GM21825 (cell line): ENCODE measurements around the gene IL17C.
"Not testable (repeated sequence)": the region's sequence is repeated elsewhere in the genome, so short reads cannot be mapped to it uniquely, and the experiment has no call there.

Source experiments
- ATAC-seq: cut with Tn5 transposase; IDR thresholded peaks from one replicate; pipeline ENCODE4 v1.9.1; 2021; ENCODE audit warnings: mild to moderate bottlenecking, moderate library complexity; ENCODE audit not compliant: unreplicated experiment

Gene IL17C

GRCh38 chr16:88609426-88609825 lies 28.9 kb upstream of the IL17C start:
- ATAC-seq = not testable (repeated sequence)

- ATAC-seq = no peak
Observed at GRCh38 chr16:88610080-88610479, 28.3 kb upstream of the IL17C start.

GRCh38 chr16:88610909-88611812 lies 27.2 kb upstream of the IL17C start:
- ATAC-seq = no peak

- ATAC-seq = no peak
Observed at GRCh38 chr16:88613293-88613692, 25.1 kb upstream of the IL17C start.

- no peak for ATAC-seq
Observed at GRCh38 chr16:88613911-88614817, 24.2 kb upstream of the IL17C start.

- no peak for ATAC-seq
Observed at GRCh38 chr16:88614818-88615580, 23.4 kb upstream of the IL17C start.

- ATAC-seq = no peak
Observed at GRCh38 chr16:88616320-88616719, 22.1 kb upstream of the IL17C start.

- ATAC-seq = no peak
Observed at GRCh38 chr16:88616736-88617135, 21.6 kb upstream of the IL17C start.

- no peak for ATAC-seq
Observed at GRCh38 chr16:88617268-88618031, 20.9 kb upstream of the IL17C start.

GRCh38 chr16:88618182-88618955 lies 20.0 kb upstream of the IL17C start:
- ATAC-seq = no peak

- no peak for ATAC-seq
Observed at GRCh38 chr16:88618956-88619667, 19.3 kb upstream of the IL17C start.

- no peak for ATAC-seq
Observed at GRCh38 chr16:88619859-88620815, 18.2 kb upstream of the IL17C start.

- ATAC-seq = no peak
Observed at GRCh38 chr16:88622125-88622524, 16.2 kb upstream of the IL17C start.

- ATAC-seq = no peak
Observed at GRCh38 chr16:88622866-88623265, 15.5 kb upstream of the IL17C start.

GRCh38 chr16:88623858-88624257 lies 14.5 kb upstream of the IL17C start:
- no peak for ATAC-seq

GRCh38 chr16:88624481-88624880 lies 13.9 kb upstream of the IL17C start:
- ATAC-seq = no peak

GRCh38 chr16:88624977-88625576 lies 13.3 kb upstream of the IL17C start:
- ATAC-seq = no peak
